B cell (primary cell): Measurements from ENCODE around the gene KCNC4. TPM values are rescaled to one million over a fixed set of nuclear protein-coding genes. Genes with fewer than 3 reads are reported as not detected.

Experiments used
- ATAC-seq: fragments of 200-7000 bp; cut with Tn5 transposase; one replicate; pipeline ENCODE4 v1.10.0; 2021; ENCODE audit warnings: low read depth, mild to moderate bottlenecking, moderate number of reproducible peaks, moderate library complexity
- CTCF ChIA-PET: fragments of 350-600 bp; sonication (Branson Sonifier 250); formaldehyde crosslinking; loops from one replicate; lab custom pipeline; 2021; ENCODE audit warnings: antibody characterized with exemption, inconsistent platforms; lab: Charles Lee
- POLR2A ChIA-PET: fragments of 350-600 bp; sonication (Branson Sonifier 250); formaldehyde crosslinking; loops from one replicate; lab custom pipeline; 2021; ENCODE audit warnings: antibody characterized with exemption; lab: Charles Lee
- DNase-seq: peaks from one replicate; pipeline ENCODE4 v3.0.0; 2013
- H2AFZ ChIP-seq: 2 replicates; pipeline ENCODE4 v1.6.1; 2012; ENCODE audit warnings: mild to moderate bottlenecking, low read depth, low read length; ENCODE audit not compliant: insufficient read depth, poor library complexity, severe bottlenecking
- H3K27ac ChIP-seq, 2 donors: 1 replicate in 1 of 2; 2 replicates in 1 of 2; pipeline ENCODE4 v1.5.1; 2012 to 2013; ENCODE audit warnings: low read length in 2 of 2, mild to moderate bottlenecking in 2 of 2, moderate library complexity in 1 of 2
- H3K27me3 ChIP-seq, 4 experiments: fragments of 200-600 bp in 1 of 4; sonication (generic) in 1 of 4; replicated peaks in 1 of 4; 1 replicate in 2 of 4; 2 replicates in 2 of 4; pipeline versions ENCODE4 v1.6.1 to v1.7.0; 2013 to 2016; ENCODE audit warnings: low read length in 3 of 4, mild to moderate bottlenecking in 2 of 4, mixed read lengths in 1 of 4, moderate library complexity in 1 of 4; ENCODE audit not compliant: insufficient read depth in 4 of 4, control insufficient read depth in 3 of 4; ENCODE audit errors: control extremely low read depth in 1 of 4
- H3K36me3 ChIP-seq, 2 experiments: replicated peaks in 1 of 2; 1 replicate in 1 of 2; 2 replicates in 1 of 2; pipeline versions ENCODE4 v1.6.1 to v1.7.1; 2013; ENCODE audit warnings: low read length in 1 of 2; ENCODE audit not compliant: insufficient read depth in 2 of 2, control insufficient read depth in 1 of 2; ENCODE audit errors: control extremely low read depth in 1 of 2, extremely low read depth in 1 of 2
- H3K4me1 ChIP-seq, 2 donors: fragments of 200-600 bp in 1 of 2; sonication (generic) in 1 of 2; 1 replicate in 1 of 2; 2 replicates in 1 of 2; pipeline versions ENCODE4 v1.5.1 to v1.6.1; 2013 to 2017; ENCODE audit warnings: low read length in 2 of 2; ENCODE audit not compliant: control insufficient read depth in 2 of 2, insufficient read depth in 2 of 2
- H3K4me2 ChIP-seq: replicated peaks from 2 replicates; pipeline ENCODE3; 2012; ENCODE audit warnings: mild to moderate bottlenecking, low read depth, low read length; ENCODE audit not compliant: poor library complexity, severe bottlenecking
- H3K4me3 ChIP-seq, 5 experiments: fragments of 200-600 bp in 1 of 5; sonication (generic) in 1 of 5; 1 replicate in 3 of 5; 2 replicates in 2 of 5; pipeline versions ENCODE4 v1.5.1 to v1.7.0; 2011 to 2016; ENCODE audit warnings: low read length in 4 of 5, mild to moderate bottlenecking in 4 of 5, low read depth in 2 of 5, control low read depth in 1 of 5, moderate library complexity in 1 of 5; ENCODE audit not compliant: insufficient read depth in 1 of 5; ENCODE audit errors: control extremely low read depth in 1 of 5, extremely low read depth in 1 of 5
- H3K79me2 ChIP-seq: fragments of 200-600 bp; sonication (generic); one replicate; pipeline ENCODE4 v1.6.0; 2016; ENCODE audit warnings: low read length; ENCODE audit not compliant: control insufficient read depth, insufficient read depth
- H3K9ac ChIP-seq: fragments of 200-600 bp; sonication (generic); 2 replicates; pipeline ENCODE4 v1.6.1; 2017; ENCODE audit warnings: mild to moderate bottlenecking, low read length, moderate library complexity
- H3K9me3 ChIP-seq, 3 donors: one replicate each; pipeline versions ENCODE4 v1.6.1 to v1.7.1; 2013; ENCODE audit warnings: low read length in 2 of 3; ENCODE audit not compliant: control insufficient read depth in 2 of 3, insufficient read depth in 1 of 3; ENCODE audit errors: control extremely low read depth in 1 of 3
- H4K20me1 ChIP-seq: 2 replicates; pipeline ENCODE4 v1.6.0; 2012; ENCODE audit warnings: mild to moderate bottlenecking, low read length; ENCODE audit not compliant: insufficient read depth, control insufficient read depth, poor library complexity, severe bottlenecking
- H3K27ac Mint-ChIP-seq: one replicate; pipeline ENCODE4 v1.8.0; 2021; ENCODE audit warnings: mixed read lengths
- H3K27me3 Mint-ChIP-seq: one replicate; pipeline ENCODE4 v1.8.0; 2021; ENCODE audit warnings: mixed read lengths
- H3K4me1 Mint-ChIP-seq: one replicate; pipeline ENCODE4 v1.8.0; 2021; ENCODE audit warnings: mixed read lengths
- H3K4me3 Mint-ChIP-seq: one replicate; pipeline ENCODE4 v1.8.0; 2021; ENCODE audit warnings: mixed read lengths
- H3K9me3 Mint-ChIP-seq: one replicate; pipeline ENCODE4 v1.8.0; 2022; ENCODE audit warnings: mixed read lengths; ENCODE audit not compliant: insufficient read depth
- CTCF ChIP-seq: fragments of 200-600 bp; IDR thresholded peaks from one replicate; pipeline ENCODE4 v1.8.0; 2022; ENCODE audit warnings: antibody characterized with exemption, mild to moderate bottlenecking
- EZH2 ChIP-seq: IDR thresholded peaks from 2 replicates; pipeline ENCODE4 v1.6.1; 2012; ENCODE audit warnings: borderline replicate concordance, low read depth, mild to moderate bottlenecking, moderate library complexity, low read length; ENCODE audit not compliant: insufficient read depth, poor library complexity, severe bottlenecking
- WGBS: methylation state at CpG from one replicate; pipeline ENCODE4 v1.1.5; 2013; ENCODE audit warnings: missing lambda C conversion rate; ENCODE audit not compliant: insufficient coverage; 5-methylcytosine and 5-hydroxymethylcytosine counted together
- intact Hi-C: fragments of 100-400 bp; cut with micrococcal nuclease; formaldehyde crosslinking; loops from one replicate; pipeline ENCODE4 v1.10.0; 2022
- polyA plus RNA-seq: library from polyadenylated mRNA; depleted of rRNA; stranded (reverse); fragments of >200 nt; gene quantifications from 2 replicates; pipeline ENCODE4 v1.2.3, GENCODE V29; 2012
- small RNA-seq: library from RNA; depleted of rRNA; stranded (forward); fragments of <200 nt; gene quantifications from one replicate; pipeline ENCODE3, GENCODE V24; 2012; ENCODE audit warnings: low replicate concordance, low read depth; ENCODE audit not compliant: insufficient read length
- total RNA-seq, 2 donors: library from RNA; stranded (reverse); fragments of 120-200 nt in 1 of 2; gene quantifications; 1 replicate in 1 of 2; 2 replicates in 1 of 2; pipeline versions ENCODE4 v1.2.3 to v1.2.4, GENCODE V29; 2013 to 2022

The KCNC4 gene
- total and polyA plus RNA-seq, 2 donors (not counting 1 experiment from before 2014, with no cell fraction given), result 3.2 to 24.1 TPM

- DNase-seq, result no peak
- intact Hi-C loops, result no loop called here
- Mint-ChIP-seq H3K4me3 (no peak overlapping the region), H3K27me3 (no peaks in the 10 kb centered on the region), H3K9me3 (no peaks in the 10 kb centered on the region), H3K4me1 (peaks cover 9% of the 10 kb centered on the region), H3K27ac (no peak overlapping the region)
- Histone ChIP-seq H3K27me3 (no peaks in the 10 kb centered on the region), H3K27ac (no peak overlapping the region), H3K4me2 (no peak overlapping the region), H3K4me3 (no peak overlapping the region), H3K9ac (no peak overlapping the region), H3K4me1 (peaks cover 4 to 9% of the 10 kb centered on the region in 2 donors), H3K79me2 (no peaks in the 10 kb centered on the region), H4K20me1 (no peaks in the 10 kb centered on the region), H2AFZ (no peak overlapping the region), H3K36me3 (no peaks in the 10 kb centered on the region), H3K9me3 (no peaks in the 10 kb centered on the region)
- ChIA-PET POLR2A (no interaction called here), CTCF (interaction anchor here (1.3 to 2.0 kb wide), 2 partner anchors 51 to 237 kb away, joined by 3 to 11 read pairs; no protein-coding TSS in a partner anchor)
- no peak for TF ChIP-seq CTCF
- WGBS, result 100% methylated on average over 1 of the region's 2 CpGs
- no peak for ATAC-seq
Observed at GRCh38 chr1:110258734-110259133, 48.6 kb downstream of the KCNC4 start.

DNA sequence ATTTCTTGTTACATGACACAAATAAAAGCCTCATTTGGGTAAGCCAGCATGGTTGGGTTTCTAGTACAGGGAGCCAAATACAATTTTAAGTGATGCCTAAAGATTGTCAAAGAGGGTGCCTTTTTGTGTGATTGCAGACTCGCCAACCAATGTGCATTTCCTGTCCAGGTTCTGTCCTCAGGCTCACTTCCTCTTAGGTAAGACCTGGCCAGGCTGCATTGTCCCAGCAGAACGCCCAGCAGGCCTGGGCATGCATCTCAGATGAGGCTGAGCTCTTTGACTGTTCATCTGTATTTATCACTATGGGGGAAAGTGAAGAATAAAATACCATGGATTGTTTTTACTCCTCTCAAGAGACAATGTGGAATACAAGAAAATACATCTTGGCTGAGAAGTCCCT lies 49.7 kb downstream of the KCNC4 start:
- H3K27me3 ChIP-seq, result no peaks in the 10 kb centered on the region
- ChIA-PET POLR2A (no interaction called here), CTCF (interaction anchor here (1.3 kb wide), 1 partner anchor 235 kb away, joined by 3 read pairs; no protein-coding TSS in a partner anchor)
- ATAC-seq, result no peak
- no peak overlapping the region for H3K4me3 Mint-ChIP-seq
- H3K4me3 ChIP-seq, result no peak overlapping the region
- no peak for DNase-seq
- no peak overlapping the region for H3K9ac ChIP-seq
- H3K9me3 Mint-ChIP-seq, result no peaks in the 10 kb centered on the region
- no peak for TF ChIP-seq CTCF
- no peak for TF ChIP-seq EZH2
- H3K27ac Mint-ChIP-seq, result no peak overlapping the region
- no peak overlapping the region for H3K27ac ChIP-seq
- intact Hi-C loops, result no loop called here
- H3K4me1 Mint-ChIP-seq, result peaks cover 9% of the 10 kb centered on the region
- 50% methylated on average over 1 of the region's 2 CpGs for WGBS
- peaks cover 4 to 9% of the 10 kb centered on the region in 2 donors for H3K4me1 ChIP-seq
- H3K27me3 Mint-ChIP-seq, result no peaks in the 10 kb centered on the region
- no peaks in the 10 kb centered on the region for H3K79me2 ChIP-seq
- no peak overlapping the region for H3K4me2 ChIP-seq
- H2AFZ ChIP-seq, result no peak overlapping the region
- no peaks in the 10 kb centered on the region for H3K36me3 ChIP-seq
- no peaks in the 10 kb centered on the region for H3K9me3 ChIP-seq
- H4K20me1 ChIP-seq, result no peaks in the 10 kb centered on the region

Small RNA genes lying within 50 kb of the gene (small RNA-seq; reads per million reads assigned to genes)
- gene AL137790.1, result not detected

Other genes starting within 250 kb of the KCNC4 start
- gene AHCYL1, start 225.5 kb upstream of the KCNC4 start, total RNA-seq, result 51.4 and 58.7 TPM in 2 replicates
- 21.5 and 24.3 TPM in 2 replicates for gene AHCYL1, start 225.5 kb upstream of the KCNC4 start, polyA plus RNA-seq
- 97.5 and 105 TPM in 2 replicates for gene STRIP1, start 175.7 kb upstream of the KCNC4 start, total RNA-seq
- gene STRIP1, start 175.7 kb upstream of the KCNC4 start, polyA plus RNA-seq, result 41.5 and 53.3 TPM in 2 replicates
- gene ALX3, start 139.6 kb upstream of the KCNC4 start, total RNA-seq, result not detected in 2 replicates
- not detected in 2 replicates for gene ALX3, start 139.6 kb upstream of the KCNC4 start, polyA plus RNA-seq
- gene UBL4B, start 97.9 kb upstream of the KCNC4 start, total RNA-seq, result not detected in 2 replicates
- gene UBL4B, start 97.9 kb upstream of the KCNC4 start, polyA plus RNA-seq, result not detected in 2 replicates
- not detected in 2 replicates for gene SLC6A17, start 59.8 kb upstream of the KCNC4 start, total RNA-seq
- gene SLC6A17, start 59.8 kb upstream of the KCNC4 start, polyA plus RNA-seq, result not detected in 2 replicates
- 97.7 and 102 TPM in 2 replicates for gene RBM15, start 129.1 kb downstream of the KCNC4 start, total RNA-seq
- gene RBM15, start 129.1 kb downstream of the KCNC4 start, polyA plus RNA-seq, result 23.7 and 29.4 TPM in 2 replicates
- gene SLC16A4, start 180.7 kb downstream of the KCNC4 start, total RNA-seq, result 1.9 and 2.6 TPM in 2 replicates
- 0.39 and 0.42 TPM in 2 replicates for gene SLC16A4, start 180.7 kb downstream of the KCNC4 start, polyA plus RNA-seq
- gene LAMTOR5, start 197.4 kb downstream of the KCNC4 start, total RNA-seq, result 145 and 151 TPM in 2 replicates
- 253 and 281 TPM in 2 replicates for gene LAMTOR5, start 197.4 kb downstream of the KCNC4 start, polyA plus RNA-seq
- gene PROK1, start 240.8 kb downstream of the KCNC4 start, total RNA-seq, result not detected in 2 replicates
- 0.25 TPM in 1 of 2 replicates, not detected in the other for gene PROK1, start 240.8 kb downstream of the KCNC4 start, polyA plus RNA-seq